GM21786 (cell line): ENCODE results near the gene PPP4R3A.
"Not testable (repeated sequence)": the region's sequence is repeated elsewhere in the genome, so short reads cannot be mapped to it uniquely, and the experiment has no call there.

Experiments used
- ATAC-seq: cut with Tn5 transposase; IDR thresholded peaks from one replicate; pipeline ENCODE4 v1.9.1; 2021; ENCODE audit not compliant: unreplicated experiment

Gene PPP4R3A

DNA sequence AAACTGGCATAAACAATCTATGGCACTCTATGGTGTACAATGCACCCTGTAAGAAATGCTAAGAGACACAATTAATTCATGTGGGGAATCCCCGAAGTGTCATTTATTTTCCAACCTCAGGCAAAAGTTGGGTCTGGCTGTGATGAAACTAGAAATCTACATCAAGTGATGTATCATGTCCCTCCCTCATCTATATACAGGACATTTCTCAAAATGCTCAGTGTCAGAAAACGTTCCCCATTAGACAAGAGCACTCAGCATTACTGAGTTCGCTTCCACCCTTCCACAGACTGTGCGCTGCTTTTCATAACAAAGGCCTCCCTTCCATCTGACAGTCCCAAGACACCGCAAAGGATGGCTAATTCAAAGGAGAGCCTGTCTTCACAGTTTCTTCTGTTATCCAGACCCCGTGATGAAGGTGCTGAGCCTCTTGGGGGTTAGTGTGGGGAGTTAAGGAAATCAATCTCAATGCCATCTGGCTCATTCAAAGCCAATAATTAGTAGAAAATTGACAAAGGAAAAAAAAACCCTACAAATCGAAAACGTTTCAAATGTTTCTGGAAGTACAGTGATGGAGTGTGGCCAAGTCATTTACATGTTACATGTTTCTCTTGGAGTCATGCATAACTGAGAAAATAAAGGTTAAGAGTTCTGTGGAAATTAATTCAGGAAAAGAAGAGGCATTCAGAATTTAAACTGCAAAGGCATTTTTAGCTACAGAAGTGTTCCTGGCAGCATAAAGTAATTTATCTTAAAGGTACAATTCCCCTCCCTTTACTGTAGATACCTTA, 100.0 kb downstream of the PPP4R3A start:
- no peak for ATAC-seq

DNA sequence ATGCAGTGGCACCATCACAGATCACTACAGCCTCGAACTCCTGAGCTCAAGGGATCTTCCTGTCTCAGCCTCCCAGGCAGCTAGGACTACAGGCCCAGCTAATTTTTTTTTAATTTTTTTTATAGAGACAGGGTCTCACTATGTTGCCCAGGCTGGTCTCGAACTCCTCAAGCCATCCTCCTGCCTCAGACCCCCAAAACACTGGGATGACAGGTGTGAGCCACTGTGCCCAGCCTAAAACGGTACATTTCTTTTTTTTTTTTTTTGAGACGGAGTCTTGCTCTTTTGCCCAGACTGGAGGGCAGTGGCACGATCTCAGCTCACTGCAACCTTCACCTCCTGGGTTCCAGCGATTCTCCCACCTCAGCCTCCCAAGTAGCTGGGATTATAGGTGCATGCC, 100.9 kb downstream of the PPP4R3A start:
- not testable (repeated sequence) for ATAC-seq
